Tibial nerve (tissue), 4 donors: ENCODE measurements around the gene DHCR7.

ENCODE experiments used
- EP300 ChIP-seq, 2 donors: sonication (generic); formaldehyde crosslinking; IDR thresholded peaks; one replicate each; pipeline ENCODE4 v1.6.1; 2017; ENCODE audit warnings: antibody characterized with exemption in 2 of 2, mild to moderate bottlenecking in 1 of 2
- POLR2A ChIP-seq, 2 donors: fragments of 450-650 bp; IDR thresholded peaks; one replicate each; pipeline ENCODE4 v1.6.1; 2017; ENCODE audit warnings: antibody characterized with exemption in 2 of 2, mild to moderate bottlenecking in 2 of 2, moderate library complexity in 2 of 2
- TF ChIP-seq, protein P1 (sequence below), 5 experiments: fragments of 200-600 bp in 3 of 5; fragments of 450-650 bp in 2 of 5; sonication (generic) in 3 of 5; IDR thresholded peaks; one replicate each; pipeline ENCODE4 v1.5.1; 2016 to 2019; ENCODE audit warnings: antibody characterized with exemption in 5 of 5, mild to moderate bottlenecking in 3 of 5, moderate library complexity in 2 of 5

DNA sequence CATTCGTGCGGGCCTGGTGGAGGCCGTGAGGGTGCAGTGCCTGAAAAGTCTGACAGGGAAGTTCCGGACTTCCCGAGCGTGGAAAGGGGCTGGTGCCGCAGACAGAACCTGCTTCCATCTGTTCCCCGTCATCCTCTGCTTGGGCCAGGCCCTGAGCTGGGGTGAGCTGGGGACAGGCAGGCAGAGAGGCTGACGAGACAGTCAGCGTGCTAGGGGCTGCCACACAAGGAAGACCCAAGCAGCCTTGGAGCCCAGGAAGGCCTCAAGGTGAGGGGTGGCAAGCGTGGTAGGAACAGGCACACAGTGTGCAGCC lies 30.3 kb upstream of the DHCR7 start:
- TF ChIP-seq EP300 (IDR thresholded peaks at IDR 0.05) (no peak), POLR2A (IDR thresholded peaks at IDR 0.05) (no peak)
- TF ChIP-seq, protein P1, sequence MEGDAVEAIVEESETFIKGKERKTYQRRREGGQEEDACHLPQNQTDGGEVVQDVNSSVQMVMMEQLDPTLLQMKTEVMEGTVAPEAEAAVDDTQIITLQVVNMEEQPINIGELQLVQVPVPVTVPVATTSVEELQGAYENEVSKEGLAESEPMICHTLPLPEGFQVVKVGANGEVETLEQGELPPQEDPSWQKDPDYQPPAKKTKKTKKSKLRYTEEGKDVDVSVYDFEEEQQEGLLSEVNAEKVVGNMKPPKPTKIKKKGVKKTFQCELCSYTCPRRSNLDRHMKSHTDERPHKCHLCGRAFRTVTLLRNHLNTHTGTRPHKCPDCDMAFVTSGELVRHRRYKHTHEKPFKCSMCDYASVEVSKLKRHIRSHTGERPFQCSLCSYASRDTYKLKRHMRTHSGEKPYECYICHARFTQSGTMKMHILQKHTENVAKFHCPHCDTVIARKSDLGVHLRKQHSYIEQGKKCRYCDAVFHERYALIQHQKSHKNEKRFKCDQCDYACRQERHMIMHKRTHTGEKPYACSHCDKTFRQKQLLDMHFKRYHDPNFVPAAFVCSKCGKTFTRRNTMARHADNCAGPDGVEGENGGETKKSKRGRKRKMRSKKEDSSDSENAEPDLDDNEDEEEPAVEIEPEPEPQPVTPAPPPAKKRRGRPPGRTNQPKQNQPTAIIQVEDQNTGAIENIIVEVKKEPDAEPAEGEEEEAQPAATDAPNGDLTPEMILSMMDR (IDR thresholded peaks at IDR 0.05), result no peak
